Tibial nerve (tissue), 4 donors: ENCODE measurements around the gene ITGA5. TPM values are rescaled to one million over a fixed set of nuclear protein-coding genes. Genes with fewer than 3 reads are reported as not detected.
A peak's percentile ranks its signal among the peaks of the same experiment; 100 is the strongest.

Source experiments
- DNase-seq, 2 donors: peaks; one replicate each; pipeline ENCODE4 v3.0.0-alpha.2; 2019; ENCODE audit warnings: low spot score in 2 of 2
- H3K27ac ChIP-seq, 4 donors: fragments of 200-600 bp; sonication (generic) in 3 of 4; one replicate each; pipeline ENCODE4 v1.5.1; 2017 to 2019; ENCODE audit warnings: mild to moderate bottlenecking in 1 of 4
- H3K27me3 ChIP-seq, 2 donors: fragments of 200-600 bp; sonication (generic) in 1 of 2; one replicate each; pipeline versions ENCODE4 v1.5.1 to v1.6.0; 2017 to 2019
- H3K36me3 ChIP-seq, 3 donors: fragments of 200-600 bp; sonication (generic); one replicate each; pipeline ENCODE4 v1.5.1; 2018 to 2019
- H3K4me1 ChIP-seq, 4 donors: fragments of 200-600 bp; sonication (generic) in 3 of 4; one replicate each; pipeline ENCODE4 v1.5.1; 2017 to 2019
- H3K4me3 ChIP-seq, 4 donors: fragments of 200-600 bp; sonication (generic) in 3 of 4; one replicate each; pipeline ENCODE4 v1.5.1; 2017 to 2019; ENCODE audit warnings: mild to moderate bottlenecking in 1 of 4, moderate library complexity in 1 of 4
- H3K9me3 ChIP-seq, 4 donors: fragments of 200-600 bp; sonication (generic) in 3 of 4; one replicate each; pipeline ENCODE4 v1.5.1; 2017 to 2019
- CTCF ChIP-seq, 5 experiments: fragments of 200-600 bp in 3 of 5; fragments of 450-650 bp in 2 of 5; sonication (generic) in 3 of 5; IDR thresholded peaks; one replicate each; pipeline ENCODE4 v1.5.1; 2016 to 2019; ENCODE audit warnings: antibody characterized with exemption in 5 of 5, mild to moderate bottlenecking in 3 of 5, moderate library complexity in 2 of 5
- EP300 ChIP-seq, 2 donors: sonication (generic); formaldehyde crosslinking; IDR thresholded peaks; one replicate each; pipeline ENCODE4 v1.6.1; 2017; ENCODE audit warnings: antibody characterized with exemption in 2 of 2, mild to moderate bottlenecking in 1 of 2
- POLR2A ChIP-seq, 2 donors: fragments of 450-650 bp; IDR thresholded peaks; one replicate each; pipeline ENCODE4 v1.6.1; 2017; ENCODE audit warnings: antibody characterized with exemption in 2 of 2, mild to moderate bottlenecking in 2 of 2, moderate library complexity in 2 of 2
- WGBS, 2 donors: methylation state at CpG; one replicate each; pipeline ENCODE4 v1.1.5; 2018; 5-methylcytosine and 5-hydroxymethylcytosine counted together
- total RNA-seq, 4 donors: library from RNA; depleted of rRNA; stranded (reverse); fragments of >200 nt; gene quantifications; one replicate each; pipeline ENCODE4 v1.1.0, GENCODE V29; 2016

Gene ITGA5
- total RNA-seq, 4 donors from 2014 or later: 73.6 to 145 (median 123) TPM

GRCh38 chr12:54407183-54407905 is 11.7 kb downstream of the ITGA5 start:
- H3K27ac ChIP-seq: peak overlapping the region in 2 of 4 donors; percentile 17 to 24
- H3K36me3 ChIP-seq: peaks cover 0 to 86% (median 0%) of the 10 kb centered on the region in 3 donors
- no peak overlapping the region for H3K4me3 ChIP-seq
- TF ChIP-seq CTCF (IDR thresholded peaks at IDR 0.05) (no peak), POLR2A (IDR thresholded peaks at IDR 0.05) (no peak), EP300 (IDR thresholded peaks at IDR 0.05) (no peak)
- no peaks in the 10 kb centered on the region for H3K27me3 ChIP-seq
- H3K4me1 ChIP-seq: peaks cover 0 to 29% (median 11%) of the 10 kb centered on the region in 4 donors
- 44 to 46% methylated on average over 5 of the region's 5 CpGs for WGBS, 2 donors
- DNase-seq: no peak
- H3K9me3 ChIP-seq: no peaks in the 10 kb centered on the region

GRCh38 chr12:54405573-54405972 is 13.5 kb downstream of the ITGA5 start:
- Histone ChIP-seq H3K4me3 (no peak overlapping the region), H3K36me3 (peaks cover 0 to 94% (median 0%) of the 10 kb centered on the region in 3 donors), H3K27me3 (no peaks in the 10 kb centered on the region), H3K4me1 (peaks cover 0 to 11% (median 0%) of the 10 kb centered on the region in 4 donors), H3K27ac (no peak overlapping the region), H3K9me3 (no peaks in the 10 kb centered on the region)
- no peak for TF ChIP-seq CTCF (IDR thresholded peaks at IDR 0.05)
- TF ChIP-seq EP300 (IDR thresholded peaks at IDR 0.05): no peak
- no peak for TF ChIP-seq POLR2A (IDR thresholded peaks at IDR 0.05)
- DNase-seq: no peak
- 89% methylated on average over 7 of the region's 7 CpGs for WGBS, 2 donors

- Histone ChIP-seq H3K4me3 (no peak overlapping the region), H3K4me1 (peaks cover 0 to 7% (median 0%) of the 10 kb centered on the region in 4 donors), H3K27me3 (no peaks in the 10 kb centered on the region), H3K9me3 (no peaks in the 10 kb centered on the region), H3K36me3 (peaks cover 0 to 98% (median 0%) of the 10 kb centered on the region in 3 donors), H3K27ac (no peak overlapping the region)
- no peak for DNase-seq
- TF ChIP-seq CTCF (IDR thresholded peaks at IDR 0.05): no peak
- TF ChIP-seq EP300 (IDR thresholded peaks at IDR 0.05): no peak
- TF ChIP-seq POLR2A (IDR thresholded peaks at IDR 0.05): no peak
- WGBS, 2 donors: 86 to 93% methylated on average over 5 to 10 of the region's 10 CpGs
Observed at GRCh38 chr12:54405106-54405505, 14.0 kb downstream of the ITGA5 start.

GRCh38 chr12:54404061-54405004 is 14.7 kb downstream of the ITGA5 start:
- no peaks in the 10 kb centered on the region for H3K27me3 ChIP-seq
- DNase-seq: peak in 1 of 2 donors; percentile 75
- no peaks in the 10 kb centered on the region for H3K9me3 ChIP-seq
- H3K4me3 ChIP-seq: no peak overlapping the region
- TF ChIP-seq POLR2A (IDR thresholded peaks at IDR 0.05) (no peak), EP300 (IDR thresholded peaks at IDR 0.05) (no peak), CTCF (IDR thresholded peaks at IDR 0.05) (peak; percentile 79 to 99 (median 87))
- peaks cover 0 to 99% (median 0%) of the 10 kb centered on the region in 3 donors for H3K36me3 ChIP-seq
- peak overlapping the region in 2 of 4 donors; percentile 8 to 46 for H3K27ac ChIP-seq
- H3K4me1 ChIP-seq: peaks cover 0 to 11% (median 0%) of the 10 kb centered on the region in 4 donors
- 59 to 60% methylated on average over 11 of the region's 11 CpGs for WGBS, 2 donors
